NCI-H82 (cell line): Measurements from ENCODE around the gene CD79A.
"Not testable (repeated sequence)": the region's sequence is repeated elsewhere in the genome, so short reads cannot be mapped to it uniquely, and the experiment has no call there.

ENCODE experiments used
- DNase-seq: peaks from one replicate; lab custom pipeline; 2025; lab: John Stamatoyannopoulos, UW

The CD79A gene

DNA sequence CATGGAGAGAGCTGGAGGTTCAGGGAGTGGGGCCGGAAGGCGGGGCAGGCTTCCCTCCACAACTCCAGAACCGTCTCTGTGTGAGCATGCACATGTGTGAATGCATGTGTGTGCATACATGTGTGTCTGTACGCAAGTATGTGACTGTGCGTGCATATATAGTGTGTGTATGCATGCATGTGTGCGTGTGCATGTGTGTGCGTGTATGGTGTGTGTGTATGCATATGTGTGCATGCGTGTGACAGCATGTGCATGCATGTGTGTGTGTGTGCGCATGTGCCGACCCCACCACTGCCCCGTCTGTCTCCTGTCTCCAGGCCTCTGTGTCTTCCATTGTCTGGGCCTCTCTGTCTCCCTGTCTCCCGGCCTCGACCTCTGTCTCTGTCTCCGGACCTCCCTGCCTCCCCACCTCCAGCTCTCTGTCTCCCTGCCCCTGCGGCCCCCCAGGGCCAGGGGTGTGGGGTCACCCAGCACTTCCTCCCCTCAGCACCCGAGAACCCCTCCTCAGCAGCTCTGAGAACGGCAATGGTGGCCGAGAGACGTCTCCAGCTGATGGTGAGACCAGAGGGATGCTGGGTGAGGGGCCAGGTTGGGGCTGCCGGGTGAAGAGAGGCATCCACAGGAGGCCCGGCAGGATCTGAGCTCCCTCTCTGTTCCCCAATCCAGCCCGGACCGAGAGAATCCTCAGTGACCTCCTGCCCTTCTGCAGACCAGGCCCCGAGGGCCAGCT is 28.4 kb downstream of the CD79A start:
- no peak for DNase-seq

DNA sequence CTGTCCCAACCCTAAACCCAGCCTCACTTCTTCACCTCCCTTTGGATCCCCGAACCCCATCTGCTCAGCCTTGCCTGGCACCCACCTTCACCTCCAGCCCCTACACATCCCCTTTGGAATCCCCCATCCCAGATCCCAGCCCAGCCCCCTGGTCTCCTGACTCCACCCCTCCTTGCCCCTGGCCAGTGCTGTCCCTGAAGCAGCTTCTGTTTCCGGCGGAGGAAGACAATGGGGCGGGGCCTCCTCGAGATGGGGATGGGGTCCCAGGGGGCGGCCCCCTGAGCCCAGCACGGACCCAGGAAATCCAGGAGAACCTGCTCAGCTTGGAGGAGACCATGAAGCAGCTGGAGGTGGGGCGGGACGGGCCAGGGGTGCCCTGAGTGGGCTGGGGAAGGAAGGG is 29.2 kb downstream of the CD79A start:
- no peak for DNase-seq

DNA sequence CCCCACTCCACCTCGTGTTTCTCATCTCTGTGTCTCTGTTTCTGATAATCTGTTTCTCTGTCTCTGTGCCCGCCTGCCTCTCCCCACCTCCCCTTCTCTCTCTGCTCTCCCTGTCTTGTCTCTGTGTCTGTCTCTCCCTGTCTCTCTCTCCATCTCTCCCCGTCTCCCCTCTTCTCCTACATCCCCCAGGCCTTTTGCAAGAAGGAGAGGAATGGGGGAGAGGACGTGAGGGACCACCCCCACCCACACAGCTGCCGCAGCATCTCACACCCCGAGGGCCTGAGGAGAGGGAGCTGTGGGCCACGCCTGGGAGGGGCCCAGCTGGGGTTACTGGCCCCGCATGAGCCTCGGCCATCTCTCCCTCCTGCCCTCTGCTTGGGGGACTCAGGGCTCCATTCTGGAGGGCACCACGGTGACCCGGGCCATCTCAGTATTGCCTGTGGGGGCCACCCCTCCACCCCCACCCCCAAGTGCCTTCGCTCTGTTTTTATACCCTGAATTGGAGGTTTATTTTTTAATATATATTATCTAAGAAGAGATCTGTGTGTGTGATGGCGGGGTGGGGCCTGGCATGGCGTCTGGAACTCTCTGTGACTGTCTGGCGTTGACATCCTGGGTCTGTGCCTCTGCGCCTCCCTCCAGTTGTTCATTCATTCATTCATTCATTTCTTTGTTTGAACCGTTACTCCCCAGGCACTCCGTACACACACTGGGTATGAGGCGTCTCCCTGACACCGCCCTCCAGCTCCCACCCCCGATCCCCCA is 30.0 kb downstream of the CD79A start:
- DNase-seq = no peak

DNA sequence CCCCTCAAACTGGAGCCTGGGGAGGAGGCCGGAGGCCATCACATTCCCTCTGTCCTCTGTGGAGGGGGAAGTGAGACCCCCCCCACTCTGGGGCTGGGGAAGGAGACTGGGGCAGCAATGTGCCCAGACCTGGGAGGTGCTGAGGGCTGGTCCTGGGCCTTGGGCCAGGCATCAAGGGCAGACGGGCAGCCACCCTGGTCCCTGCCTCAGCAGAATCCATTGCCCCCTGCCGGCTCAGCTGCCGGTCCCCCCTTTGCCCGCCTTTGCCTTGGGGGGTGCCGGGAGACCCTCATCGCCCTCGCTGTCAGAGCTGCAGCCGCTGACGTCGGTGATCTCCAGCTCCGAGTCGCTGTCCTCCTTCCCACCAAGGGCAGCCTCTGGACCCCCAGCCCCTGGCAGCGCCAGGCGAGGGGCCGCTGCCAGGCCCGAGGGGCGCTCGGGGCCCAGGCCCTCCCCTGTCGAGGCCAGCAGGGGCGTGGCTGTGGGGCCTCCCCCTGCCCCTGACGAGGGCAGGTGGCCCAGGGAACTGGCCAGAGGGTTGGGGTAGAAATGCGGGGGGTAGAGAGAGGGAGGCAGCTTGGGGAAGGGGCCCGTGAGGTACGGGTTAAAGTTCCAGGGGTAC is 31.0 kb downstream of the CD79A start:
- DNase-seq = no peak

DNA sequence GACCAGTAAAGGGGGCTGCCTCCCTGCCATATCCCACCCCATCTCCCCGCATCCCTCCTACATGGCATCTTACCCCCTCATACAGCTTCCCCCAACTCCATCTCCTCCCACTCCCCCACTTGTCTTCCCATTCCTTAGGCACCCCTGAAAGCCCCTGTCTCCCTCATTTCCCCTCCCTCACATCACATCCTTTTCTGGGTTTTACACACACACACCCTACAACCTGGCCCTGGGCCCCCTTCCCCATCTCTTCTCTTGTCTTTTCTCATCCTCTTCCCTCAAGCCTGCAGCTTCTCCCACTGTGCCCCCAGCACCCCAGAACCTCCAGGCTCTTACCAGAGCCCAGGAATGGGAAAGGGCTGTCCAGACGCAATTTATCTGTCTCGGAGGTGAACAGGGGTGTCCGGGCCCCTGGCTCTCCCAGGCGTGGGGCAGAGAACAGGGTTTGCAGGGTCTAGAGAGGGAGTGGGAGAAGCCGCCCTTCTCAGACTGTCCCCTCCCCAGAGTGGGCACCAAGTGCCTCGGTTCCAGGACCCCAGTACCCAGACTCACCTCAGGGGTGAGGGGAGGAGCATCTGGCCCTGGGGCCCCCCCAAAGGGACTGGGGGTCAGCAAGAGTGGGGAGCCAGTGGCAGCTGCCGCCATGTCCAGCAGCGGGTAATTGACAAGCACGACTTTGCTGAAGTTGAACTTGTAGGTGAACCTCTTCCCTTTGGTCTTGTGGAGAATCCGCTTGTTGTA is 31.8 kb downstream of the CD79A start:
- DNase-seq = no peak

DNA sequence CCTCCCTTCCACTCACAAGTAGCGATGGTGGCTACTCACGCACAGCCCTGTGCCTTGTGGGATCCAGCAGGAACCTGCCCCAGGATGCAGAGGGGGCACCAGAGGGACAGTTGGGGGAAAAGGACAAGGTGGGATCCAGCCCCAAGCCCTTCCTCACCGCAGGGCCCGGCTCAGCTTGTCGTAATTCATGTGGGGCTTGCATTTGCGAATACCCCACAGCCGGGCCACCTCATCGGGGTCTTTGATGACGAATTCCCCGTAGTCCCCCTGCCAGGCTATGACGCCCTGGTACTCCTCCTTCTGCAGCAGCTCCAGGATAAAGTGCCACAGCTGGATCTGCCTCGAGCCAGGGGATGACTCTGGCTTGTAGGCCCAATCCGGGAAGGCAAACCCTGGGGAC is 32.6 kb downstream of the CD79A start:
- DNase-seq = no peak

DNA sequence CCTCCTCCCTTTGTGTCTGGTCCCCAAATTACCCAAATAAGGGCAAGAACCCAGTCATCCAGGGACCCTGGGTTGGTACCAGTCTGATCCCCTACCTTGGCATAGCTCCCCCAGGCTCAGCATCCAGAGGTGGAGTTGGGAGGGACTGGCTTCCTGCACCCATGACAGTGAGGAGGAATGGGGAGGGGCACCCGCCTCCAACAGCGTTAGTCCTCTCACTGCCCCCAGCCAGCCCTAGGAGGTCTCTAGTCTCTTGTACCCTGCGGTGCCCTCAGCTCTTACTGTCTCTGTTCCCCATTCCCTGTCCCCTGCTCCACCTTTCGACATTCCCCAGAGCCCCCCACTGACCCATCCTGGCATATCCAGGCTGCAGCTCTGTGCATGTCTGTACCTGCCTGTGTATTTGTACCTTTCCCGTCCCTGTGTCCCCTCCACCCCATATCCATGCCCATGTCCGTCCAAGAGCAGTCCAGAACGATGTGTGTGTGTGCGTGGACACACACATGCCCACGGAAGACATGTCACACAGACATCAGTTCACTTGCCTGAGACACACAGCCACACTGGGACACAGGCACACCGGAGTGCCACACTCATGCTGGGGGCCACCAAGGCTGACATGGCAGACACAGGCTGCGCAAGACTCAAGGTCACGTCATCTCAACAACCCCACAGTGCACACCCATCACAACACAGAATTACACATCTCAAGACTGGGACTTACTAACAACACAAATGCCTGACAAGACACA is 33.3 kb downstream of the CD79A start:
- no peak for DNase-seq

DNA sequence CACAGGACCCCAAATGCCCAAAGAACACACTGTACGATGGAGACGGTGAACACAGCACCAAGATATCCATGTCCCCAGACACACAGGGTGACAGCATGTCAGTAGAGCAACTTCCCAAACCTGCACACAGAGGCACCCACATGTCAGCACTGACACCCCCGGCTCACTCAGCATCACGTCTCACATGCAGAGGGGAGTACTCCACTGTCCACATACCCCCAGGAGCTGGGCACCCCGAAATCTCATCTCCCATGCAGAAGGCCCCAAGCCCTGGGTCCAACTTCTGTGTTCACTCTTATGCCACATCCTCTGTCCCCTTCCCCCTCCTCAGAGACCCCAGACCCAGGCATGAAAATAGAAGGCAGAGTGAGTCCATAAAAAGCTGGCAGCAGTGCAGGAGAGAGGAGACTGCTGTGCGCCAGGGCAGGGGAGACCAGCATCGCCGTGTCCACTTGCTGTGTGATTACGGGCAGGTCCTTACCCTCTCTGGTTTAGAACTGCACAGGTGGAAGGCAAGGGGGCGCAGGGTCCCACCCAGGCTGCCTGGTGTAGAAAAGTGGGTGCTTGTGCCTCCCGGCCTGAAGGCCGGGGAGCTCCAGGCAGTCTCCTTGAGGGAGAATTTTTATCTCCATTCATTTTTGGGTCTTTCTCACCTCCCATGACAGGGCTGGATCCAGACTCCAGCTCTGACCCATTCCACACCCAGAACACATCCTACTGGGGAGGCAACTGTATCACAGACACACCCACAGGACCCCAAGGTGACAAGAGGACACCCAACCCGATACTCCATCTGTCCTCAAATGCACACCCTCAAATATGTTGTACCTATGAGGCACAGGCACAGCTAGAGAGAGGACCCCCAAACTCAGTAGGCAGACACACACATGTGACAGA is 34.2 kb downstream of the CD79A start:
- DNase-seq = no peak

DNA sequence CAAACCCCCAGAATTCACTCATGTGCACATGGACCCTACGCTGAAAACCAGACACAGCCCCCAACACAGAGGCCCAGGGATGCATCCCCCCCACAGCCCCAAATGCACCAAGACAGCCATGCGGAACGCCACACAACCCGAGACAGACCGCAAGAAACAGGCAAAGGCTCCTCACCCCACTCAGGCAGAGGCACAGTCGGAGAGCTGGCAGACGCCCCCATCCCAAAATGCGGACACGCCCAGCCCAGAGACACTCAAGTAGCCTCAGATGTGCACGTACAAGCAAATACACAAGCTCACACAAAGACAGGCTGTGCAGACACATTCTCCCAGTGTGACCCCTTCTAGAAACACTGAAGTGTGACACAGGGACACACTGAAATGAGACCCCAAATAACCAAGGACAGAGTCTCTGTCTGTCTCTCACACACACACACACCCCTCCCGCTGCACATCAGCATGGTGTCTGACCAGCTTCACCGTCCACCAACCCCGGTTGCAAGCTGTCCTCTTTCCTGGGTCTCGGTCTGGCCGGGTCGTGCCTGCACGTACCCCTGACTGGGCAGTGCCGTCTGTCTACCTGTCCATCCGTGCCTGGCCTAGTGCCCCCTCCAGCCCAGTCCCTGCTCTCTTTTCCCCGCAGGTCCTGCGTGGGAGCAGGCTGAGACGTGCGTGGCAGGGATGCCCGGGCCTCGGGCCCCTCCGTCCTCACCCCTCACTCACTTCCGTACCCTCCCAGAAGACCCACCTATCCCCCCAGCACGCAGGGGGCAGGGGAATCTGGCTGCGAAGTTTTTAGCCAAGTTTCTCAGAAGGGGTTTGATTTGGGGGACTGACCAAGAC is 35.0 kb downstream of the CD79A start:
- DNase-seq = no peak

DNA sequence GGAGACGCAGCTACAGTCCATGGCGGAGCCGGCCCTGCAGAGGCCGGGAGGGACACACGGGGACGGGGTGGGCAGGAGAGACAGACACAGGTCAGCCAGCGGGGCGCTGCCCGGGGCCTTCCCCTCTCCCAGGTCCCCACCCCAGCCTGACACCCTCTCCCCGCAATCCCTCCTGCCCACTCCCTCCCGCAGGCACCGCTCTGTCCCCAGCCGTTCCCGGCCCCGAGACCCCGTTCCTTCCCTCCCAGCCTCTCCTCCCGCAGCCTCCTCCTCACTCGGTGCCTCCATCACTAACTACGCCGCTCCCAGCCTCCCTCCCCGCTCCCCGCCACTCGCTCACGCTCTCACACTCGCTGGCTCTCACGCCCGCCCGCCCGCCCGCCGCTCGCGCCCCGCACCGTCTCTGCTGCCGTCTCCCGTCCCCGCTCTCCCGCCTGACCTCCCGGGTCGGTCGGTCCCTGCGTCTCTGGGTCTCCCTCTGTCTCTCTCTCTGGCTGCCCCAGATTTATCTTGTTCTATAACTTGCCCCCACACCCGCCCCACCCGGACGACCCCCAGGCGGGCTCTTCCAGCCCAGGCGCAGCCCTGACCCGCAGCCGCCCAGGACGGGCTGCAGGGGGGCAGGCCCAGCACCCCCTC is 35.9 kb downstream of the CD79A start:
- DNase-seq = no peak

DNA sequence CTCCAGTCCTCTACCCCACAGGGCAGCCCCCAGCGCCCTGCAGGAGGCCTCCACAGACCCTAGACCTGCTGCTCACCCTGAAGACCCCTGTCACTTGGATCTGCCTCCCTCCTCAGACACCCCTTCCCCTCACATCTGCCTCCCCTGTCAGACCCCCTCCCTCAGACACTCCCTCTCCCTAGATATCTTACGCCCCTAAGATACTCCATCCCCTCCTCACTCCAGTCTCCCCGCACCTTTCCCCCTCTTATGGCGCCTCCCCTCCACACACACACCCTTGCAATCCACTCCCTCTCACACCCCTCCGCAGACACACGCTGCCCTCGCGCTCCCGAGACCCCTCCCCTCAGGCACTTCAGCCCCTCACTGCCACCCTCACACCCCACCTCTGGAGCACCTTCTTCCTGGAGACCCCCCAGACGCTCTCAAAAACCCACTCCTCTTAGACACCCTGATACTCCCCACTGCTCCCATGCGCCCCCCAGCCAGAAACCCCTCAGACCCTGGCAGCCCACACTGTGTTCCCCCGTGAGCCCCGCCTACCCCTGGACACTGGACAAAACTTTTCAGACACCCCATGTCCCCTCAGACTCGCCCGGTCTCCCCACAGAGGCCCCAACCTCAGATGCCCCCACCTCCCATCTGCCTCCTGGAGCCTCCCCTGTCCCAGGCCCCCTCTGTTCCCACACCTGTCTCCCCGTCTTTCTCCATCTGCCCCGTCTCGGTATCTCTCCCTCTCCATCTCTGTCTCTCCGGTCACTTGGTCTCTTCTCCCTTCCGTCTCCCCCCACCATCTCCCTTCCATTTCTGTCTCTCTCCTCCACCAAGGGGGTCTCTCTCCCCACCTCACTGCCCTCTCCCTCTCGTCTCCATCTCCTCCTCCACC is 36.7 kb downstream of the CD79A start:
- DNase-seq = no peak

DNA sequence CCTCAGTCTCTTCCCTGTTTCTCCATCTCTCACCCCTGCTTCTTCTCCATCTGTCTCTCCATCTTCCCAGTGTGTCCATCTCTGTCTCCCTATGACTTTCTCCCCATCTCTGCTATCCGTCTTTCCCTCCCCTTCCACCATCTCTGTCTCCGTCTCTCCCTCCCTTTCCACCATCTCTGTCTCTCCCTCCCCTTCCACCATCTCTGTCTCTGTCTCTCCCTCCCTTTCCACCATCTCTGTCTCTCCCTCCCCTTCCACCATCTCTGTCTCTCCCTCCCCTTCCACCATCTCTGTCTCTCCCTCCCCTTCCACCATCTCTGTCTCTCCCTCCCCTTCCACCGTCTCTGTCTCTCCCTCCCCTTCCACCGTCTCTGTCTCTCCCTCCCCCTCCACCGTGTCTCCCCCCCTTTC is 37.4 kb downstream of the CD79A start:
- not testable (repeated sequence) for DNase-seq

DNA sequence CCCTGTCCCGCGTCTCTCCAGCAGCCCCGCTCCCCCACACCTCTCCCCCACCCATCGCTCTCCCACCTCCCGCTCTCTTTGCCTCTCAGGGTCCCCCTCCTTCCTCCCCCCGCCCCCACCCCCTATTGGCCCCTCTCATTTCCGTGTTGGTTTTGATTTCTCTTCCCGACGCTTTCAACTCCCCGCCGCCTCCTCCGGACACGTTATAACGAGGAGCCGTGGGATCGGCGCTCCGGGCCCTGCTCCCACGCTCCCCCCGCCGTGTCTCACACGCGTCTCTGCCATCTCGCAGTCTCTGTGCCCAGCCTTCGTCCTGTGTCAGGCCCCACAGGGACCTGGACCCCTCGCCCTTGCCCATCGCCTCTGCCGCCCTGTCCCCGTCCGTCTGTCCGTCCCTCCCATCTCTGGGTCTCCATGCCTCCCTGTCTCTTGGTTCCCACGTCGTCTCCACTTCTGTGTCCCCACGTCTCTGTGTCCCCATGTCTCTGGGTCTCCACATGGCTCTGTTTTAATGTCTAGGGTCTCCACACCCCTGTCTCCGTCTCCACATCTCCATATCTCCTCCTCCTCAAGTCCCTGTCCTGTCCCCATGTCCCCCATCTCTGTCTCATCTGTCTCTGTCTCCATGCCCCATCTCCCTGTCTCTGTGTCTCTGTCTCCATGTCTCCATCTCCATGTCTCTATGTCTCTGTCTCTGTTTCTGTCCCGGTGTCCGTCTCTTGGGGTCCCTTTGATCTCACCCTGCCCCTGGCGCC is 38.1 kb downstream of the CD79A start:
- no peak for DNase-seq

DNA sequence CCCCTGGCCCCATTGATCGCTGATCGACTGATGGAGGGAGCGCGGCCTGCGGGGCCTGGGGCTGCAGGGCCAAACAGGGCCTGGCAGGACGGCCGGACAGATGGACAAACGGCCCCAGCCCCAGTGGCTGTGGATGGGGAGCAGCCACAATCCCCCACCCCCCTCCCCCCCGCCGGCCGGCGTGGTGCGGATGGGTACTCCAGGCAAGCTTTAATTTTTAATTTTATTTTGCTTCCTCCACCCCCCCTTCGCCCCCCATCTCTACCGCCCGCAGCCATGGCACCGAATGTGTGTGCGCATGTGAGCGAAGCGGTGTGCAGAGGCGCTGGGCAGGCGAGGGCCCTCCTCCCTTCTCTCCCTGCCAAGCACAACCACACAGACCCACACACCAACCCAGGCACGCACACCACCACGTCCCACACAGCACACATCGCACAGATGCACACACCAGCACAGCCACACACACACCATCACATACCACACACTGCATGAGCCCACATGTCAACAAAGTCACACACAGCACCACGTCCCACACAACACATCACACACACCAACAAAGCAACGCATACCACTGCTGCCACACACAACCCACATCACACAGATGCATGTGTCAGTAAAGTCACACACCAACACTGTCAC is 38.8 kb downstream of the CD79A start:
- DNase-seq = no peak

DNA sequence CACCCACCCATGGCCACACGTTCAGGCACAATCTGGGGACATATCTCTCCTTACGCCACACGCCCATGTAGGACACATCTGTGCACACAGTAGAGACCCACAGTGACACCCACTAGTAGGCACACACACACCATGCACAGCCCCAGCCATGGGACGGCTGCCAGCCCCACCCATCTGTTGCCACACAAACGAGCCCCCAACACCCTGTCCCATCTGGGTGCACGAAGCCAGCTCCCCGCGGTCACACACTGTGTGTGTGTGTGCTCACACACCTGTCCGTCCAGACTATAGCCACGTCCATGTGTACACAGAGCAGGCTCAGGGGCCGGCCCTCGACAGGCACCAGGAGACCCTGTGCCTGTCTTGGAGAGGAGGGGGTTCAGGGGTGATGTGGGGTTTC is 40.6 kb downstream of the CD79A start:
- no peak for DNase-seq

DNA sequence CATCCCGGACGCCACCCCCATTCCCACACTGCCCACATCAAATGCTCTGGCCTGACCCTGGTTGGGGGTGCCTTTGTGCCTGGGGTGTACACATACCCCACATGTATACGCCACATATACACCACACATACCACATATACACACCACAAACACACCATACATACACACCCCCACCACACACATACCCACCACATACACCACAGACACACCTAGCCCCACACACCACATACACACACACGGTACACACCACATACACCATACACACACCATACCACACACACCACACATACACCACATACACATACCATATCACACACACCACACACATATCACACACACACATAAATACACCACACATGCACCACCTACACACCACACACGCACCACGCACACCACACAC is 41.0 kb downstream of the CD79A start:
- no peak for DNase-seq

DNA sequence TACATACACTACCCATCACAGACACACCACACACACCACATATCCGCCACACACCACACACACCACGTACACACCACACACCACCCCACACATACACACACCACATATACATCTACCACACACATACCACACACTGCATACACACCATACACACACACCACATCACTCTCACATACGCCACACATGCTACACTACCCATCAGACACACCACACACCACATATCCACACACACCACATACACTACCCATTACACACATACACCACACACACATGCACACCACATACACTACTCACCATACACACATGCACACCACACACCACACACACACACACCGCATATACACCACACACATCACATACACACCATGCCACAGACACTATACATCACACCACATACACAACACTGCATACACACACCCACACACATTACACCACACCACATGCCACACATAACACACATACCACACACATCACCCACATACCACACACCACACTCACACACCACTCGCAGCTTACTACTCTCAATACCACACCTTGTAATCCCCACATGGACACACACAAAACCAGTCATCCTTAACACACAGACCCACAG is 41.7 kb downstream of the CD79A start:
- DNase-seq = no peak
